GM18861 (cell line): ENCODE measurements around the gene RASAL2.

Experiments used
- ATAC-seq: cut with Tn5 transposase; IDR thresholded peaks from one replicate; pipeline ENCODE4 v1.9.1; 2021; ENCODE audit not compliant: unreplicated experiment

The RASAL2 gene

DNA sequence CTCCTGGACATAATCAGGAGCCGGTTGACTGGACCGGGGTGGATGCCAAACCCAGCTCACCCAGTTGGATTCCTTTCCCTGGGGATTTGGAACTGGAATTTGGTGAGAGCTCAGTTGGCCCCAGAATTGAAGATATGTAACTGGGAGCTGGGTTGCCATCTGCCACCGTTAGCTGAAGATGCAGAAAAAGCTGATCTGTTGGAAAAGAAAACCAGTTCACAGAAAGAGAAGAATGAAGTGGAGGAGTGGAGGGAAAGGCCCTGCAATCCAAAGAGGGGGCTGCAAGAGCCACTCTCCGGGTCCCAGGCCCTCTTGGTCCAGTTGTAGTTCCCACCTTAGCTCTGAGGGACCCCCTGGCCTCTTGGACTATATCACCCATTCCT lies 435.0 kb downstream of the RASAL2 start:
- no peak for ATAC-seq

GRCh38 chr1:178529364-178530036 lies 435.6 kb downstream of the RASAL2 start:
- no peak for ATAC-seq

GRCh38 chr1:178530037-178530402 lies 436.1 kb downstream of the RASAL2 start:
- ATAC-seq = no peak

DNA sequence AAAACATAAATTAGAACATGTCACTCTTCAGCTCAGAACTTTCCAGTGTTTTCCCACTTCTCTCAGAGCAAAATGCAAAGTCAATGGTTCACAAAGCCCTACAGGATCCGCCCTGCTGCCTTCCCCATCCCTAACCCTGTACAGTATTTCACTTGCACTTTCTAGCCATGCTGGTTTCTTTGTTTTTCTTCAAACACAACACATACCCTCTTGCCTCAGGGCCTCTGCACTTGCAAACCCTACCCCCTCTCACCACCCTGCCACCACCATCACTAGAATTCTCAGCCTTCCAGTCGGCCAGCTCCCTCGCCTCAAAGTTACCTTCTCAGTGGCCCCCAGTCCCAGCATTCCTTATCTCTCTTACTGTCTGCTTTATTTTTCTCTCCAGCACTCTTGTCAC lies 436.6 kb downstream of the RASAL2 start:
- ATAC-seq = no peak

DNA sequence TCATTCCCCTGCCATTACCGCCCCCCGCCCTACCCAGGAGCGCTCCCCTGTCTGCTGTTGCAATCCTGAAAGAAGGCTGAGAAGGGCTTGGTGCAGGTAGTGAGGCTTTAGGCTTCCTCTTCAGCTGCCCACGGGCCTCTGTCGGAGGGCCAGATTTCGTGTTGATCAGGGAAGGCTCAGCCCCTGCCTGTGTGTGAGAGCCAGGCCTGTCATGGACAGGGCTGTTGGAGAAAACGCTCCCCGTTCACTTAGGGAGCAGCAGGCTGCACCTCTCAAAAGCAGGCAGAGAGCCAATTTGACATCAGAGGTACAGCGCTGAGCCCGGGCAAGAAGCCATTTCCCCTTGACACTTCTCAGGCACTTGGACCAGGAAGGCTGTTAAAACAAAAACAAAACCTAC lies 438.0 kb downstream of the RASAL2 start:
- ATAC-seq = no peak

DNA sequence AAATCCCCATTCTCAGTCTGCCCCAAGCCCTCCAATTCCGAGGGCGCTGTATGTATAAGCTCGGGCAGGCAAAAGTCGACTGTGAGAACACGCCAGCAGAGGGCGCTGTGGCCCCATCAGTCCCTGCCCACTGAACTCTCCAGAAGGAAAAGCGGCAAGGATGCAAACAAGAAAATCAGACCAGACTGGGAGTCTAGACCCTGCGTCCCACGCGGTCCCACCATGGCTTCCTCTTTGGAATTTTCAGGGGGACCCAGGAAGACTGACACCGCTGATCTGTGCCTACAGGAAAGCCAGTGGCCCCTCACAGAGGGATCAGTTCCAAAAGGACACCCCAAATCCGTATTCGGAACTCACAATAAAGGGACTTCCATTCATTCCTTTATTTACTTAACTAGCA lies 438.5 kb downstream of the RASAL2 start:
- no peak for ATAC-seq

- ATAC-seq = no peak
Measured at GRCh38 chr1:178533121-178533946, 439.4 kb downstream of the RASAL2 start.
